Gastroesophageal sphincter (tissue), 4 donors: ENCODE data around the gene MAN1A1. TPM values are rescaled to one million over a fixed set of nuclear protein-coding genes. Genes with fewer than 3 reads are reported as not detected.

Experiments used
- ATAC-seq: fragments of 150-250 bp; one replicate; pipeline ENCODE4 v1.9.1; 2016; ENCODE audit warnings: mild to moderate bottlenecking, moderate library complexity
- H3K27ac ChIP-seq, 4 donors: fragments of 200-600 bp; sonication (generic) in 3 of 4; 1 replicate in 3 of 4; 2 replicates in 1 of 4; pipeline ENCODE4 v1.5.1; 2016 to 2019
- H3K27me3 ChIP-seq: fragments of 200-600 bp; sonication (generic); one replicate; pipeline ENCODE4 v1.5.1; 2019
- H3K36me3 ChIP-seq, 2 donors: fragments of 200-600 bp; sonication (generic); one replicate each; pipeline ENCODE4 v1.5.1; 2019; ENCODE audit warnings: control low read depth in 1 of 2
- H3K4me1 ChIP-seq, 3 donors: fragments of 200-600 bp; sonication (generic); 1 replicate in 2 of 3; 2 replicates in 1 of 3; pipeline ENCODE4 v1.5.1; 2016 to 2019; ENCODE audit warnings: control low read depth in 2 of 3
- H3K4me3 ChIP-seq, 2 donors: fragments of 200-600 bp; sonication (generic); one replicate each; pipeline ENCODE4 v1.5.1; 2019; ENCODE audit warnings: mild to moderate bottlenecking in 1 of 2, moderate library complexity in 1 of 2
- H3K9me3 ChIP-seq, 3 donors: fragments of 200-600 bp; sonication (generic); one replicate each; pipeline ENCODE4 v1.5.1; 2017 to 2019; ENCODE audit warnings: control low read depth in 2 of 3
- CTCF ChIP-seq, 4 experiments: fragments of 200-600 bp in 2 of 4; fragments of 450-650 bp in 2 of 4; sonication (generic) in 1 of 4; IDR thresholded peaks; one replicate each; pipeline ENCODE4 v1.5.1; 2017 to 2019; ENCODE audit warnings: antibody characterized with exemption in 4 of 4, mild to moderate bottlenecking in 2 of 4, moderate library complexity in 2 of 4
- EP300 ChIP-seq: sonication (generic); formaldehyde crosslinking; IDR thresholded peaks from one replicate; pipeline ENCODE4 v1.6.1; 2017; ENCODE audit warnings: antibody characterized with exemption, mild to moderate bottlenecking
- POLR2A ChIP-seq, 2 donors: fragments of 450-650 bp; IDR thresholded peaks; one replicate each; pipeline ENCODE4 v1.6.1; 2017; ENCODE audit warnings: antibody characterized with exemption in 2 of 2, mild to moderate bottlenecking in 2 of 2, moderate library complexity in 1 of 2
- POLR2AphosphoS5 ChIP-seq: sonication (generic); formaldehyde crosslinking; IDR thresholded peaks from one replicate; pipeline ENCODE4 v1.6.1; 2017; ENCODE audit warnings: antibody characterized with exemption
- WGBS, 2 donors: methylation state at CpG; one replicate each; pipeline ENCODE4 v1.1.5; 2018; ENCODE audit warnings: low coverage in 1 of 2; 5-methylcytosine and 5-hydroxymethylcytosine counted together
- total RNA-seq, 4 donors: library from RNA; depleted of rRNA; stranded (reverse); fragments of >200 nt; gene quantifications; one replicate each; pipeline ENCODE4 v1.1.0, GENCODE V29; 2016

The MAN1A1 gene
- total RNA-seq, 4 donors from 2014 or later = 73.3 to 177 (median 110) TPM

GRCh38 chr6:119189498-119189897 lies 160.1 kb downstream of the MAN1A1 start:
- Histone ChIP-seq H3K36me3 (peaks cover 0 to 88% of the 10 kb centered on the region in 2 donors), H3K4me1 (no peaks in the 10 kb centered on the region), H3K27ac (no peak overlapping the region), H3K9me3 (no peaks in the 10 kb centered on the region), H3K27me3 (no peaks in the 10 kb centered on the region), H3K4me3 (no peak overlapping the region)
- no peak for ATAC-seq
- 82 to 89% methylated on average over 13 to 14 of the region's 14 CpGs for WGBS, 2 donors
- TF ChIP-seq CTCF (IDR thresholded peaks at IDR 0.05) (no peak), POLR2A (IDR thresholded peaks at IDR 0.05) (no peak), POLR2AphosphoS5 (no peak), EP300 (no peak)

- Histone ChIP-seq H3K4me1 (no peaks in the 10 kb centered on the region), H3K9me3 (no peaks in the 10 kb centered on the region), H3K27me3 (no peaks in the 10 kb centered on the region), H3K36me3 (peaks cover 0 to 78% of the 10 kb centered on the region in 2 donors), H3K4me3 (no peak overlapping the region), H3K27ac (no peak overlapping the region)
- TF ChIP-seq EP300 = no peak
- TF ChIP-seq POLR2AphosphoS5 = no peak
- no peak for TF ChIP-seq POLR2A (IDR thresholded peaks at IDR 0.05)
- no peak for TF ChIP-seq CTCF (IDR thresholded peaks at IDR 0.05)
- 40% methylated on average over 1 of the region's 1 CpG; no CpG with 5 or more reads in 1 of the 2 donors for WGBS, 2 donors
- no peak for ATAC-seq
Observed at GRCh38 chr6:119187596-119187995, 162.0 kb downstream of the MAN1A1 start.

- WGBS, 2 donors = 83 to 88% methylated on average over 1 to 3 of the region's 5 CpGs
- ATAC-seq = no peak
- TF ChIP-seq POLR2AphosphoS5 = no peak
- no peak overlapping the region for H3K27ac ChIP-seq
- H3K9me3 ChIP-seq = no peaks in the 10 kb centered on the region
- no peaks in the 10 kb centered on the region for H3K27me3 ChIP-seq
- H3K36me3 ChIP-seq = peaks cover 0 to 77% of the 10 kb centered on the region in 2 donors
- H3K4me3 ChIP-seq = no peak overlapping the region
- no peaks in the 10 kb centered on the region for H3K4me1 ChIP-seq
Observed at GRCh38 chr6:119186490-119186889, 163.1 kb downstream of the MAN1A1 start.

GRCh38 chr6:119184008-119184648 lies 165.4 kb downstream of the MAN1A1 start:
- no peak overlapping the region for H3K27ac ChIP-seq
- no peak for TF ChIP-seq POLR2AphosphoS5
- no peak for TF ChIP-seq EP300
- TF ChIP-seq POLR2A (IDR thresholded peaks at IDR 0.05) = no peak
- TF ChIP-seq CTCF (IDR thresholded peaks at IDR 0.05) = no peak
- WGBS, 2 donors = 87 to 91% methylated on average over 5 of the region's 5 CpGs
- no peak overlapping the region for H3K4me3 ChIP-seq
- H3K9me3 ChIP-seq = no peaks in the 10 kb centered on the region
- H3K4me1 ChIP-seq = no peaks in the 10 kb centered on the region
- H3K36me3 ChIP-seq = peaks cover 0 to 83% of the 10 kb centered on the region in 2 donors
- no peak for ATAC-seq
- H3K27me3 ChIP-seq = no peaks in the 10 kb centered on the region

GRCh38 chr6:119183457-119183856 lies 166.1 kb downstream of the MAN1A1 start:
- Histone ChIP-seq H3K4me1 (no peaks in the 10 kb centered on the region), H3K36me3 (peaks cover 0 to 83% of the 10 kb centered on the region in 2 donors), H3K9me3 (no peaks in the 10 kb centered on the region), H3K4me3 (no peak overlapping the region), H3K27me3 (no peaks in the 10 kb centered on the region), H3K27ac (no peak overlapping the region)
- WGBS, 2 donors = 25 to 100% methylated on average over 1 of the region's 1 CpG
- TF ChIP-seq POLR2AphosphoS5 (no peak), EP300 (no peak), CTCF (IDR thresholded peaks at IDR 0.05) (no peak), POLR2A (IDR thresholded peaks at IDR 0.05) (no peak)
- ATAC-seq = no peak
